ENCODE measurements around the gene SKIC2. TPM values are rescaled to one million over a fixed set of nuclear protein-coding genes. Genes with fewer than 3 reads are reported as not detected.

Gene SKIC2
- total RNA-seq, 2 donors from 2014 or later, result 34.8 to 66.2 TPM

DNA sequence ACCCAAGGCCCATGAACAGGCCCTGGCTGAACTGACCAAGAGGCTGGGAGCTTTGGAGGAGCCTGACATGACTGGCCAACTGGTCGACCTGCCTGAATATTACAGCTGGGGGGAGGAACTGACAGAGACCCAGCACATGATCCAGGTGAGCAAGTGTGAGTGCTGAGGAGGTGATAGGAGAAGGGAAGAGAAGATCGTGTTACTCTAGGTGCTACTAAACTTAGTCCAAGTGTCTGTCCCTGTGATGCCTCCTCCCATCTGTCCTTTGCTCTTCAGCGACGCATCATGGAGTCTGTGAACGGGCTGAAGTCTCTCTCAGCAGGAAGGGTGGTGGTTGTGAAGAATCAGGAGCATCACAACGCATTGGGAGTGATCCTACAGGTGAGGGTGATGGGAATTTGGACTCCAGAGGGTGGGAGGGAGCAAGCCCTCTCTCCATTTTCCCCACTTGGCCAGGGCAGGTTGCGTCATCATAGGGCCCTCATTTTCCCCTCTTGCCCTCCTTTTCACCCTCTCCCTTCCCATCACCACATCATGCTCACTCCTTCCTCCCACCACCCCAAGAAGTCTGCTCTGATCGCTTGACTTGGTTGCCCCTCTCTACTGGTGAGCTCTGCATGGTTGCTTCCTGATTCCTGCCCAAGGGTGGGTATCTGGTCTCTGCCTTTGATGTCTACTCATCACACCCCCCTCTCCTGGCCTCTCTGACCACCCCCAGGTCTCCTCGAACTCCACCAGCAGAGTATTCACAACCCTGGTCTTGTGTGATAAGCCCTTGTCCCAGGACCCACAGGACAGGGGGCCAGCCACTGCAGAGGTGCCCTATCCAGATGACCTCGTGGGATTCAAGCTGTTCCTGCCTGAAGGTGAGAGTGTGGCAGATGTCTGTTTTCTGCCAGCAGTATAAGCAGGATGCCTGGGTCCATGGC lies 8.3 kb downstream of the SKIC2 start:
- WGBS, result 80% methylated on average over 10 of the region's 10 CpGs
- TF ChIP-seq POLR2A (IDR thresholded peaks at IDR 0.05) (no peak), POLR2AphosphoS5 (IDR thresholded peaks at IDR 0.05) (no peak)
- TF ChIP-seq, protein P1, sequence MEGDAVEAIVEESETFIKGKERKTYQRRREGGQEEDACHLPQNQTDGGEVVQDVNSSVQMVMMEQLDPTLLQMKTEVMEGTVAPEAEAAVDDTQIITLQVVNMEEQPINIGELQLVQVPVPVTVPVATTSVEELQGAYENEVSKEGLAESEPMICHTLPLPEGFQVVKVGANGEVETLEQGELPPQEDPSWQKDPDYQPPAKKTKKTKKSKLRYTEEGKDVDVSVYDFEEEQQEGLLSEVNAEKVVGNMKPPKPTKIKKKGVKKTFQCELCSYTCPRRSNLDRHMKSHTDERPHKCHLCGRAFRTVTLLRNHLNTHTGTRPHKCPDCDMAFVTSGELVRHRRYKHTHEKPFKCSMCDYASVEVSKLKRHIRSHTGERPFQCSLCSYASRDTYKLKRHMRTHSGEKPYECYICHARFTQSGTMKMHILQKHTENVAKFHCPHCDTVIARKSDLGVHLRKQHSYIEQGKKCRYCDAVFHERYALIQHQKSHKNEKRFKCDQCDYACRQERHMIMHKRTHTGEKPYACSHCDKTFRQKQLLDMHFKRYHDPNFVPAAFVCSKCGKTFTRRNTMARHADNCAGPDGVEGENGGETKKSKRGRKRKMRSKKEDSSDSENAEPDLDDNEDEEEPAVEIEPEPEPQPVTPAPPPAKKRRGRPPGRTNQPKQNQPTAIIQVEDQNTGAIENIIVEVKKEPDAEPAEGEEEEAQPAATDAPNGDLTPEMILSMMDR (IDR thresholded peaks at IDR 0.05), result no peak
- Histone ChIP-seq H3K27me3 (replicated peaks; ENCODE audit: insufficient read depth) (no peaks in the 10 kb centered on the region), H3K27ac (no peak overlapping the region), H3K36me3 (peaks cover 18 to 19% of the 10 kb centered on the region in 2 donors), H3K9me3 (no peaks in the 10 kb centered on the region), H3K4me3 (no peak overlapping the region), H3K4me1 (replicated peaks) (peaks cover 10% of the 10 kb centered on the region)
- DNase-seq (ENCODE audit: low spot score), result no peak
- intact Hi-C loops (cut with DNase I), result loop anchor here (10.0 kb wide), 1 partner anchor 188 kb away; the partner anchor contains the start of genes PPT2 and PRRT1

DNA sequence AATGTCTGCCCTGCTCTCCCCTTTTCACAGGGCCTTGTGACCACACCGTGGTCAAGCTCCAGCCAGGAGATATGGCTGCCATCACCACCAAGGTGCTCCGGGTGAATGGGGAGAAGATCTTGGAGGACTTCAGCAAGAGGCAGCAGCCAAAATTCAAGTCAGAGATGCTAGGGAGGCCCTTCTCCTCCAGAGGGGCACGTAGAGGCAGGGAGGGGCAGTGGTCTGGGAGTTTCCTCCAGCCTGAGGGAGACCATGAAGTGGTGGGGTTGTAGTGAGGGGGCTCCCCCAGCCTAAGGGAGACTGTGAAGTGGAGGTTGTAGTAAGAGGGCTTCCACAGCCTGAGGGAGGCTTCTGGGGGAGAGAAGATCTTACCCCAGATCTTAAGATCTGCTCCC lies 8.9 kb downstream of the SKIC2 start:
- DNase-seq (ENCODE audit: low spot score), result no peak
- intact Hi-C loops (cut with DNase I), result loop anchor here (10.0 kb wide), 1 partner anchor 187 kb away; the partner anchor contains the start of genes PPT2 and PRRT1
- TF ChIP-seq, protein P1 (IDR thresholded peaks at IDR 0.05), result no peak
- TF ChIP-seq POLR2A (IDR thresholded peaks at IDR 0.05), result no peak
- TF ChIP-seq POLR2AphosphoS5 (IDR thresholded peaks at IDR 0.05), result no peak
- Histone ChIP-seq H3K9me3 (no peaks in the 10 kb centered on the region), H3K4me1 (replicated peaks) (peaks cover 10% of the 10 kb centered on the region), H3K27me3 (replicated peaks; ENCODE audit: insufficient read depth) (no peaks in the 10 kb centered on the region), H3K4me3 (no peak overlapping the region), H3K27ac (no peak overlapping the region), H3K36me3 (peaks cover 14 to 18% of the 10 kb centered on the region in 2 donors)
- 79% methylated on average over 3 of the region's 3 CpGs for WGBS

DNA sequence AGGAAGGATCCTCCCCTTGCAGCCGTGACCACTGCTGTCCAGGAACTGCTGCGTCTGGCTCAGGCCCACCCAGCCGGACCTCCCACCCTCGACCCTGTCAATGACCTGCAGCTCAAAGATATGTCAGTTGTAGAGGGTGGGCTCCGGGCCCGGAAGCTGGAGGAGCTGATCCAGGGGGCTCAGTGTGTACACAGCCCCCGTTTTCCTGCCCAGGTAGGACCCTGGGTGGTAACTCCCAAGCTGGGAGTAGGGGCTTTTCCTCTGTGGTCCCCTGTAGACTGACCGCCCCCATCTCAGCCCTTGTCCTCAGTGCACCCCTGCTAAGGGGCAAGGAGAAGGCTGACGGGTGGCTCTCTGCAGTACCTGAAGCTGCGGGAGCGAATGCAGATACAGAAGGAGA lies 9.4 kb downstream of the SKIC2 start:
- intact Hi-C loops (cut with DNase I), result loop anchor here (10.0 kb wide), 1 partner anchor 186 kb away; the partner anchor contains the start of genes PPT2 and PRRT1
- H3K4me3 ChIP-seq, result no peak overlapping the region
- DNase-seq (ENCODE audit: low spot score), result no peak
- H3K36me3 ChIP-seq, result peaks cover 11 to 18% of the 10 kb centered on the region in 2 donors
- no peaks in the 10 kb centered on the region for H3K9me3 ChIP-seq
- 77% methylated on average over 11 of the region's 11 CpGs for WGBS
- H3K27me3 ChIP-seq (replicated peaks; ENCODE audit: insufficient read depth), result no peaks in the 10 kb centered on the region
- H3K4me1 ChIP-seq (replicated peaks), result peaks cover 10% of the 10 kb centered on the region
- TF ChIP-seq POLR2A (IDR thresholded peaks at IDR 0.05) (no peak), POLR2AphosphoS5 (IDR thresholded peaks at IDR 0.05) (no peak)
- TF ChIP-seq, protein P1 (IDR thresholded peaks at IDR 0.05), result no peak
- no peak overlapping the region for H3K27ac ChIP-seq

DNA sequence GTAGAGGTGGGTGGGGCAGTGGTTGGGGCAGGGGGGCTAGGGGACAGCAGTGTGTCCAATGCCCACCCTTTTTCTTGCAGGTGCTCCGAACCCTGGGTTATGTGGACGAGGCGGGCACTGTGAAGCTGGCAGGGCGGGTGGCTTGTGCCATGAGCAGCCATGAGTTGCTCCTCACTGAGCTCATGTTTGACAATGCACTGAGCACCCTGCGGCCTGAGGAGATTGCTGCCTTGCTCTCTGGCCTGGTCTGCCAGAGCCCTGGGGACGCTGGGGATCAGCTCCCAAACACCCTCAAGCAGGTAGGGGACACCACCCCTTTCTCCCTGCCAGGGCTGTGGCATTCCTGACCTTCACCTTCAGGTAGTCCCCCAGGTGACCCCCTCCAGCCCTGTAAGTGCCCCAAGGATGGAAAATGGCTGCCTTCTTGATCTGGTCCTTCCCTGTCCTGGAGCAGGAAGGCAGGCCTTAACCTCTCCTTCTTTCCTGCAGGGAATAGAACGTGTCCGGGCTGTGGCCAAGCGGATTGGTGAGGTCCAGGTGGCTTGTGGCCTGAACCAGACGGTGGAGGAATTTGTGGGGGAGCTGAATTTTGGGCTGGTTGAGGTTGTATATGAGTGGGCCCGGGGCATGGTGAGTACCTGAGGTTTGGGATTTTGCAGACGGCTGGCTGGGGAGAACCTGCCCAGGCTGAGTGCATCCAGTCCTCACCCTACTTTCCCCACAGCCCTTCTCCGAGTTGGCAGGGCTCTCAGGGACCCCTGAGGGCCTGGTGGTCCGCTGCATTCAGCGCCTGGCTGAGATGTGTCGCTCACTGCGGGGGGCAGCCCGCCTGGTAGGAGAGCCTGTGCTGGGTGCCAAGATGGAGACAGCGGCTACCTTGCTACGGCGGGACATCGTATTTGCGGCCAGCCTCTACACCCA lies 10.1 kb downstream of the SKIC2 start:
- no peak overlapping the region for H3K4me3 ChIP-seq
- 81% methylated on average over 23 of the region's 23 CpGs for WGBS
- no peaks in the 10 kb centered on the region for H3K27me3 ChIP-seq (replicated peaks; ENCODE audit: insufficient read depth)
- DNase-seq (ENCODE audit: low spot score), result no peak
- H3K9me3 ChIP-seq, result no peaks in the 10 kb centered on the region
- no peak overlapping the region for H3K27ac ChIP-seq
- intact Hi-C loops (cut with DNase I), result loop anchor here (10.0 kb wide), 1 partner anchor 186 kb away; the partner anchor contains the start of genes PPT2 and PRRT1
- H3K4me1 ChIP-seq (replicated peaks), result peaks cover 10% of the 10 kb centered on the region
- TF ChIP-seq POLR2A (IDR thresholded peaks at IDR 0.05) (no peak), POLR2AphosphoS5 (IDR thresholded peaks at IDR 0.05) (no peak)
- TF ChIP-seq, protein P1 (IDR thresholded peaks at IDR 0.05), result no peak
- H3K36me3 ChIP-seq, result peaks cover 7 to 16% of the 10 kb centered on the region in 2 donors

Data from prostate gland (tissue), 2 donors.